WTC11 (cell line): Measurements from ENCODE around the gene DIAPH1.

Experiments used
- GTF2I ChIP-seq: fragments of 250-450 bp; sonication (Bioruptor Pico); conservative IDR thresholded peaks from 2 replicates; pipeline ENCODE4 v1.4.0; 2021; ENCODE audit warnings: mild to moderate bottlenecking
- IRF2 ChIP-seq: sonication (generic); formaldehyde crosslinking; IDR thresholded peaks from 2 replicates; pipeline ENCODE4 v1.8.0; 2022; ENCODE audit warnings: low read depth, missing genetic modification reagents, borderline replicate concordance
- PRRX2 ChIP-seq: fragments of 250-450 bp; sonication (Bioruptor Pico); IDR thresholded peaks from 2 replicates; pipeline ENCODE4 v1.8.0; 2021; ENCODE audit warnings: mild to moderate bottlenecking
- SMAD3 ChIP-seq: sonication (generic); formaldehyde crosslinking; IDR thresholded peaks from 2 replicates; pipeline ENCODE4 v1.8.0; 2022; ENCODE audit warnings: missing genetic modification reagents, mild to moderate bottlenecking, borderline replicate concordance
- TEAD4 ChIP-seq: sonication (generic); formaldehyde crosslinking; IDR thresholded peaks from 2 replicates; pipeline ENCODE4 v1.8.0; 2022; ENCODE audit warnings: mild to moderate bottlenecking, missing genetic modification reagents
- ZNF423 ChIP-seq: fragments of 250-450 bp; sonication (Bioruptor Pico); IDR thresholded peaks from 2 replicates; pipeline ENCODE4 v2.1.2; 2022; ENCODE audit warnings: mild to moderate bottlenecking, moderate library complexity
- TF ChIP-seq, protein P1 (sequence below): fragments of 200-600 bp; IDR thresholded peaks from 2 replicates; pipeline ENCODE4 v1.8.0; 2022; ENCODE audit warnings: antibody characterized with exemption
- TF ChIP-seq, protein P2 (sequence below): sonication (generic); formaldehyde crosslinking; IDR thresholded peaks from 2 replicates; pipeline ENCODE4 v1.8.1; 2022; ENCODE audit warnings: low read depth, mild to moderate bottlenecking, moderate library complexity, missing genetic modification reagents, borderline replicate concordance
- TF ChIP-seq, protein P3 (sequence below): sonication (generic); formaldehyde crosslinking; IDR thresholded peaks from 2 replicates; pipeline ENCODE4 v1.8.0; 2023; ENCODE audit warnings: missing genetic modification reagents
- TF ChIP-seq, protein P4 (sequence below): sonication (generic); formaldehyde crosslinking; IDR thresholded peaks from 2 replicates; pipeline ENCODE4 v1.8.1; 2023; ENCODE audit warnings: mild to moderate bottlenecking, missing genetic modification reagents, borderline replicate concordance
- TF ChIP-seq, protein P5 (sequence below): sonication (generic); formaldehyde crosslinking; IDR thresholded peaks from 2 replicates; pipeline ENCODE4 v1.8.1; 2023; ENCODE audit warnings: mild to moderate bottlenecking, missing genetic modification reagents, moderate library complexity
- TF ChIP-seq, protein P6 (sequence below): sonication (generic); formaldehyde crosslinking; IDR thresholded peaks from 2 replicates; pipeline ENCODE4 v1.8.1; 2023; ENCODE audit warnings: mild to moderate bottlenecking, missing genetic modification reagents, moderate library complexity
- TF ChIP-seq, protein P7 (sequence below): sonication (generic); formaldehyde crosslinking; IDR thresholded peaks from 2 replicates; pipeline ENCODE4 v1.8.0; 2023; ENCODE audit warnings: missing genetic modification reagents, mild to moderate bottlenecking, borderline replicate concordance

DNA sequence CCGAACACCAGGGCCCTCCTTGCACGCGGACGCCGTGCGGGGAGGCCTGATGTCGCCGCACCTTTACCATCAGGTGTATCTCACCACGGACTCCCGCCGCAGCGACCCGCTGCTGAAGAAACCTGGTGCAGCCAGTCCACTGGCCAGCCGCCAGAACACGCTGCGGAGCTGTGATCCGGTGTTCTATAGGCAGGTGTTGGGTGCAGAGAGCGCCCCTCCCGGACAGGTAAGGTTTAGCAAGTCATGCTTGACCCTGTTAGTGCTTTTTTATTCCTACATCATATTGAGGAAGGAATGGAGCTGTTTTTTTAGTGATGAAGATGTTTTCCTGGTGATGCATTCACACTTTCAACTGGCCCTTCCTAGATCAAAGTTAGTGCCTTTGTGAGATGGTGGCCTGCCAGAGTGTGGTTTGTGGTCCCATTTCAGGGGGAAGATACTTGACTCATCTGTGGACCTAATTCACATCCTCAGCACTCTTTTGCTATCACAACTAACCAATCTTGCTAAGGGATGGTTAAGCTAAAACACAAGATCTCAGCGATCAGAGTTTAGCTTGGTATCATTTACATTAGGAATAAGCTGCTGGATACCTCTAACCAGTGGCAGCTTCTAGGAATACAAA is 140.4 kb downstream of the DIAPH1 start:
- TF ChIP-seq, protein P1, sequence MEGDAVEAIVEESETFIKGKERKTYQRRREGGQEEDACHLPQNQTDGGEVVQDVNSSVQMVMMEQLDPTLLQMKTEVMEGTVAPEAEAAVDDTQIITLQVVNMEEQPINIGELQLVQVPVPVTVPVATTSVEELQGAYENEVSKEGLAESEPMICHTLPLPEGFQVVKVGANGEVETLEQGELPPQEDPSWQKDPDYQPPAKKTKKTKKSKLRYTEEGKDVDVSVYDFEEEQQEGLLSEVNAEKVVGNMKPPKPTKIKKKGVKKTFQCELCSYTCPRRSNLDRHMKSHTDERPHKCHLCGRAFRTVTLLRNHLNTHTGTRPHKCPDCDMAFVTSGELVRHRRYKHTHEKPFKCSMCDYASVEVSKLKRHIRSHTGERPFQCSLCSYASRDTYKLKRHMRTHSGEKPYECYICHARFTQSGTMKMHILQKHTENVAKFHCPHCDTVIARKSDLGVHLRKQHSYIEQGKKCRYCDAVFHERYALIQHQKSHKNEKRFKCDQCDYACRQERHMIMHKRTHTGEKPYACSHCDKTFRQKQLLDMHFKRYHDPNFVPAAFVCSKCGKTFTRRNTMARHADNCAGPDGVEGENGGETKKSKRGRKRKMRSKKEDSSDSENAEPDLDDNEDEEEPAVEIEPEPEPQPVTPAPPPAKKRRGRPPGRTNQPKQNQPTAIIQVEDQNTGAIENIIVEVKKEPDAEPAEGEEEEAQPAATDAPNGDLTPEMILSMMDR: peak; percentile 65
- TF ChIP-seq SMAD3 (CRISPR knock-in tag) (no peak), ZNF423 (CRISPR knock-in tag) (no peak), GTF2I (CRISPR knock-in tag) (no peak), PRRX2 (CRISPR knock-in tag) (no peak), IRF2 (CRISPR knock-in tag) (no peak), TEAD4 (CRISPR knock-in tag) (no peak)
- TF ChIP-seq, protein P2, sequence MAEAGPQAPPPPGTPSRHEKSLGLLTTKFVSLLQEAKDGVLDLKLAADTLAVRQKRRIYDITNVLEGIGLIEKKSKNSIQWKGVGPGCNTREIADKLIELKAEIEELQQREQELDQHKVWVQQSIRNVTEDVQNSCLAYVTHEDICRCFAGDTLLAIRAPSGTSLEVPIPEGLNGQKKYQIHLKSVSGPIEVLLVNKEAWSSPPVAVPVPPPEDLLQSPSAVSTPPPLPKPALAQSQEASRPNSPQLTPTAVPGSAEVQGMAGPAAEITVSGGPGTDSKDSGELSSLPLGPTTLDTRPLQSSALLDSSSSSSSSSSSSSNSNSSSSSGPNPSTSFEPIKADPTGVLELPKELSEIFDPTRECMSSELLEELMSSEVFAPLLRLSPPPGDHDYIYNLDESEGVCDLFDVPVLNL (CRISPR knock-in tag): no peak
- TF ChIP-seq, protein P3, sequence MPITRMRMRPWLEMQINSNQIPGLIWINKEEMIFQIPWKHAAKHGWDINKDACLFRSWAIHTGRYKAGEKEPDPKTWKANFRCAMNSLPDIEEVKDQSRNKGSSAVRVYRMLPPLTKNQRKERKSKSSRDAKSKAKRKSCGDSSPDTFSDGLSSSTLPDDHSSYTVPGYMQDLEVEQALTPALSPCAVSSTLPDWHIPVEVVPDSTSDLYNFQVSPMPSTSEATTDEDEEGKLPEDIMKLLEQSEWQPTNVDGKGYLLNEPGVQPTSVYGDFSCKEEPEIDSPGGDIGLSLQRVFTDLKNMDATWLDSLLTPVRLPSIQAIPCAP (CRISPR knock-in tag): no peak
- TF ChIP-seq, protein P4, sequence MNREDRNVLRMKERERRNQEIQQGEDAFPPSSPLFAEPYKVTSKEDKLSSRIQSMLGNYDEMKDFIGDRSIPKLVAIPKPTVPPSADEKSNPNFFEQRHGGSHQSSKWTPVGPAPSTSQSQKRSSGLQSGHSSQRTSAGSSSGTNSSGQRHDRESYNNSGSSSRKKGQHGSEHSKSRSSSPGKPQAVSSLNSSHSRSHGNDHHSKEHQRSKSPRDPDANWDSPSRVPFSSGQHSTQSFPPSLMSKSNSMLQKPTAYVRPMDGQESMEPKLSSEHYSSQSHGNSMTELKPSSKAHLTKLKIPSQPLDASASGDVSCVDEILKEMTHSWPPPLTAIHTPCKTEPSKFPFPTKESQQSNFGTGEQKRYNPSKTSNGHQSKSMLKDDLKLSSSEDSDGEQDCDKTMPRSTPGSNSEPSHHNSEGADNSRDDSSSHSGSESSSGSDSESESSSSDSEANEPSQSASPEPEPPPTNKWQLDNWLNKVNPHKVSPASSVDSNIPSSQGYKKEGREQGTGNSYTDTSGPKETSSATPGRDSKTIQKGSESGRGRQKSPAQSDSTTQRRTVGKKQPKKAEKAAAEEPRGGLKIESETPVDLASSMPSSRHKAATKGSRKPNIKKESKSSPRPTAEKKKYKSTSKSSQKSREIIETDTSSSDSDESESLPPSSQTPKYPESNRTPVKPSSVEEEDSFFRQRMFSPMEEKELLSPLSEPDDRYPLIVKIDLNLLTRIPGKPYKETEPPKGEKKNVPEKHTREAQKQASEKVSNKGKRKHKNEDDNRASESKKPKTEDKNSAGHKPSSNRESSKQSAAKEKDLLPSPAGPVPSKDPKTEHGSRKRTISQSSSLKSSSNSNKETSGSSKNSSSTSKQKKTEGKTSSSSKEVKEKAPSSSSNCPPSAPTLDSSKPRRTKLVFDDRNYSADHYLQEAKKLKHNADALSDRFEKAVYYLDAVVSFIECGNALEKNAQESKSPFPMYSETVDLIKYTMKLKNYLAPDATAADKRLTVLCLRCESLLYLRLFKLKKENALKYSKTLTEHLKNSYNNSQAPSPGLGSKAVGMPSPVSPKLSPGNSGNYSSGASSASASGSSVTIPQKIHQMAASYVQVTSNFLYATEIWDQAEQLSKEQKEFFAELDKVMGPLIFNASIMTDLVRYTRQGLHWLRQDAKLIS (CRISPR knock-in tag): no peak
- TF ChIP-seq, protein P5, sequence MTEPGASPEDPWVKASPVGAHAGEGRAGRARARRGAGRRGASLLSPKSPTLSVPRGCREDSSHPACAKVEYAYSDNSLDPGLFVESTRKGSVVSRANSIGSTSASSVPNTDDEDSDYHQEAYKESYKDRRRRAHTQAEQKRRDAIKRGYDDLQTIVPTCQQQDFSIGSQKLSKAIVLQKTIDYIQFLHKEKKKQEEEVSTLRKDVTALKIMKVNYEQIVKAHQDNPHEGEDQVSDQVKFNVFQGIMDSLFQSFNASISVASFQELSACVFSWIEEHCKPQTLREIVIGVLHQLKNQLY: no peak
- TF ChIP-seq, protein P6, sequence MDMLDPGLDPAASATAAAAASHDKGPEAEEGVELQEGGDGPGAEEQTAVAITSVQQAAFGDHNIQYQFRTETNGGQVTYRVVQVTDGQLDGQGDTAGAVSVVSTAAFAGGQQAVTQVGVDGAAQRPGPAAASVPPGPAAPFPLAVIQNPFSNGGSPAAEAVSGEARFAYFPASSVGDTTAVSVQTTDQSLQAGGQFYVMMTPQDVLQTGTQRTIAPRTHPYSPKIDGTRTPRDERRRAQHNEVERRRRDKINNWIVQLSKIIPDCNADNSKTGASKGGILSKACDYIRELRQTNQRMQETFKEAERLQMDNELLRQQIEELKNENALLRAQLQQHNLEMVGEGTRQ: no peak
- TF ChIP-seq, protein P7, sequence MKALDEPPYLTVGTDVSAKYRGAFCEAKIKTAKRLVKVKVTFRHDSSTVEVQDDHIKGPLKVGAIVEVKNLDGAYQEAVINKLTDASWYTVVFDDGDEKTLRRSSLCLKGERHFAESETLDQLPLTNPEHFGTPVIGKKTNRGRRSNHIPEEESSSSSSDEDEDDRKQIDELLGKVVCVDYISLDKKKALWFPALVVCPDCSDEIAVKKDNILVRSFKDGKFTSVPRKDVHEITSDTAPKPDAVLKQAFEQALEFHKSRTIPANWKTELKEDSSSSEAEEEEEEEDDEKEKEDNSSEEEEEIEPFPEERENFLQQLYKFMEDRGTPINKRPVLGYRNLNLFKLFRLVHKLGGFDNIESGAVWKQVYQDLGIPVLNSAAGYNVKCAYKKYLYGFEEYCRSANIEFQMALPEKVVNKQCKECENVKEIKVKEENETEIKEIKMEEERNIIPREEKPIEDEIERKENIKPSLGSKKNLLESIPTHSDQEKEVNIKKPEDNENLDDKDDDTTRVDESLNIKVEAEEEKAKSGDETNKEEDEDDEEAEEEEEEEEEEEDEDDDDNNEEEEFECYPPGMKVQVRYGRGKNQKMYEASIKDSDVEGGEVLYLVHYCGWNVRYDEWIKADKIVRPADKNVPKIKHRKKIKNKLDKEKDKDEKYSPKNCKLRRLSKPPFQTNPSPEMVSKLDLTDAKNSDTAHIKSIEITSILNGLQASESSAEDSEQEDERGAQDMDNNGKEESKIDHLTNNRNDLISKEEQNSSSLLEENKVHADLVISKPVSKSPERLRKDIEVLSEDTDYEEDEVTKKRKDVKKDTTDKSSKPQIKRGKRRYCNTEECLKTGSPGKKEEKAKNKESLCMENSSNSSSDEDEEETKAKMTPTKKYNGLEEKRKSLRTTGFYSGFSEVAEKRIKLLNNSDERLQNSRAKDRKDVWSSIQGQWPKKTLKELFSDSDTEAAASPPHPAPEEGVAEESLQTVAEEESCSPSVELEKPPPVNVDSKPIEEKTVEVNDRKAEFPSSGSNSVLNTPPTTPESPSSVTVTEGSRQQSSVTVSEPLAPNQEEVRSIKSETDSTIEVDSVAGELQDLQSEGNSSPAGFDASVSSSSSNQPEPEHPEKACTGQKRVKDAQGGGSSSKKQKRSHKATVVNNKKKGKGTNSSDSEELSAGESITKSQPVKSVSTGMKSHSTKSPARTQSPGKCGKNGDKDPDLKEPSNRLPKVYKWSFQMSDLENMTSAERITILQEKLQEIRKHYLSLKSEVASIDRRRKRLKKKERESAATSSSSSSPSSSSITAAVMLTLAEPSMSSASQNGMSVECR (CRISPR knock-in tag): no peak
